Neural cell (in vitro differentiated cells): ENCODE measurements around the gene TPM2. TPM values are rescaled to one million over a fixed set of nuclear protein-coding genes. Genes with fewer than 3 reads are reported as not detected.
A peak's percentile ranks its signal among the peaks of the same experiment; 100 is the strongest.

Source experiments
- H2AFZ ChIP-seq: fragments of 200-600, 300-800 bp; sonication (generic), shearing (Covaris generic); 2 replicates; pipeline ENCODE4 v1.6.0; 2014; ENCODE audit warnings: low read depth, mild to moderate bottlenecking, antibody characterized with exemption, low read length, moderate library complexity
- H3F3A ChIP-seq: fragments of 200-600 bp; shearing (Covaris generic); 2 replicates; pipeline ENCODE4 v1.6.1; 2016; ENCODE audit warnings: mild to moderate bottlenecking, moderate library complexity, mixed read lengths, antibody characterized with exemption, low read length; ENCODE audit not compliant: insufficient read depth, poor library complexity, severe bottlenecking
- H3K27ac ChIP-seq: fragments of 200-600, 300-800 bp; sonication (generic), shearing (Covaris generic); 2 replicates; pipeline ENCODE4 v1.5.1; 2014; ENCODE audit warnings: mild to moderate bottlenecking, low read length, moderate library complexity
- H3K27me3 ChIP-seq: fragments of 300-800, 200-600 bp; sonication (generic), shearing (Covaris generic); 2 replicates; pipeline ENCODE4 v1.6.0; 2014; ENCODE audit warnings: mild to moderate bottlenecking, low read depth, low read length, moderate library complexity; ENCODE audit not compliant: insufficient read depth
- H3K36me3 ChIP-seq: fragments of 300-800, 200-600 bp; sonication (generic), shearing (Covaris generic); 2 replicates; pipeline ENCODE4 v1.5.1; 2014; ENCODE audit warnings: mild to moderate bottlenecking, antibody characterized with exemption, low read length, moderate library complexity; ENCODE audit not compliant: insufficient read depth
- H3K4me2 ChIP-seq: fragments of 300-800, 200-600 bp; sonication (generic), shearing (Covaris generic); 2 replicates; pipeline ENCODE4 v1.6.0; 2014; ENCODE audit warnings: mild to moderate bottlenecking, low read length
- H3K4me3 ChIP-seq: fragments of 300-800, 200-600 bp; sonication (generic), shearing (Covaris generic); 2 replicates; pipeline ENCODE4 v1.5.1; 2014; ENCODE audit warnings: mild to moderate bottlenecking, low read length, moderate library complexity
- H3K79me2 ChIP-seq: fragments of 200-600 bp; shearing (Covaris generic); replicated peaks from 2 replicates; pipeline ENCODE4 v1.6.0; 2014; ENCODE audit warnings: mild to moderate bottlenecking, low read length, moderate library complexity; ENCODE audit not compliant: insufficient read depth
- H3K9ac ChIP-seq: fragments of 300-800, 200-600 bp; sonication (generic), shearing (Covaris generic); 2 replicates; pipeline ENCODE4 v1.6.1; 2016; ENCODE audit warnings: mild to moderate bottlenecking, low read length, mixed read lengths
- H3K9me2 ChIP-seq: fragments of 200-600 bp; shearing (Covaris generic); 2 replicates; pipeline ENCODE4 v1.6.1; 2016; ENCODE audit warnings: mild to moderate bottlenecking, low read length, mixed read lengths; ENCODE audit not compliant: insufficient read depth
- H3K9me3 ChIP-seq: fragments of 200-600, 300-800 bp; sonication (generic), shearing (Covaris generic); 2 replicates; pipeline ENCODE4 v1.6.1; 2016; ENCODE audit warnings: mild to moderate bottlenecking, mixed run types, low read length, moderate library complexity, mixed read lengths
- H4K20me1 ChIP-seq: fragments of 200-600 bp; shearing (Covaris generic); 2 replicates; pipeline ENCODE4 v1.6.1; 2016; ENCODE audit warnings: mild to moderate bottlenecking, mixed run types; ENCODE audit not compliant: insufficient read depth
- EP300 ChIP-seq: fragments of 450-650 bp; conservative IDR thresholded peaks from 2 replicates; pipeline ENCODE4 v1.6.1; 2014; ENCODE audit warnings: antibody characterized with exemption, mild to moderate bottlenecking, moderate library complexity; ENCODE audit not compliant: poor library complexity, severe bottlenecking
- EZH2 ChIP-seq: fragments of 200-600, 300-800 bp; shearing (Covaris generic), sonication (generic); IDR thresholded peaks from 2 replicates; pipeline ENCODE4 v1.6.1; 2014; ENCODE audit warnings: antibody characterized with exemption, low read length, borderline replicate concordance, mild to moderate bottlenecking; ENCODE audit not compliant: insufficient read depth, poor library complexity, severe bottlenecking
- MXI1 ChIP-seq: fragments of 450-650 bp; conservative IDR thresholded peaks from 2 replicates; pipeline ENCODE4 v1.6.1; 2014; ENCODE audit warnings: antibody characterized with exemption, mild to moderate bottlenecking; ENCODE audit not compliant: poor library complexity, severe bottlenecking
- POLR2AphosphoS5 ChIP-seq: IDR thresholded peaks from 2 replicates; pipeline ENCODE4 v1.6.1; 2012
- RAD21 ChIP-seq: fragments of 450-650 bp; conservative IDR thresholded peaks from 2 replicates; pipeline ENCODE4 v1.6.1; 2014; ENCODE audit warnings: antibody characterized with exemption, mild to moderate bottlenecking, moderate library complexity
- SMC3 ChIP-seq: fragments of 450-650 bp; conservative IDR thresholded peaks from 2 replicates; pipeline ENCODE4 v1.6.1; 2014; ENCODE audit warnings: antibody characterized with exemption, mild to moderate bottlenecking, moderate library complexity; ENCODE audit not compliant: poor library complexity
- TAF1 ChIP-seq: IDR thresholded peaks from 2 replicates; pipeline ENCODE4 v1.6.1; 2012; ENCODE audit warnings: low read depth
- polyA plus RNA-seq: library from polyadenylated mRNA; depleted of rRNA; stranded (reverse); fragments of >200 nt; gene quantifications from 2 replicates; pipeline ENCODE4 v1.2.3, GENCODE V29; 2014
- TF ChIP-seq, protein P1 (sequence below): IDR thresholded peaks from 2 replicates; pipeline ENCODE4 v1.6.1; 2012; ENCODE audit warnings: borderline replicate concordance
- TF ChIP-seq, protein P2 (sequence below): fragments of 450-650 bp; IDR thresholded peaks from 2 replicates; pipeline ENCODE4 v1.5.1; 2014; ENCODE audit warnings: antibody characterized with exemption, mild to moderate bottlenecking, moderate library complexity; ENCODE audit not compliant: poor library complexity, severe bottlenecking

Gene TPM2
- polyA plus RNA-seq, 1 donor from 2014 or later = not detected

- H3K36me3 ChIP-seq = no peaks in the 10 kb centered on the region
- no peak overlapping the region for H2AFZ ChIP-seq
- peak; percentile 38 for TF ChIP-seq RAD21
- TF ChIP-seq, protein P1, sequence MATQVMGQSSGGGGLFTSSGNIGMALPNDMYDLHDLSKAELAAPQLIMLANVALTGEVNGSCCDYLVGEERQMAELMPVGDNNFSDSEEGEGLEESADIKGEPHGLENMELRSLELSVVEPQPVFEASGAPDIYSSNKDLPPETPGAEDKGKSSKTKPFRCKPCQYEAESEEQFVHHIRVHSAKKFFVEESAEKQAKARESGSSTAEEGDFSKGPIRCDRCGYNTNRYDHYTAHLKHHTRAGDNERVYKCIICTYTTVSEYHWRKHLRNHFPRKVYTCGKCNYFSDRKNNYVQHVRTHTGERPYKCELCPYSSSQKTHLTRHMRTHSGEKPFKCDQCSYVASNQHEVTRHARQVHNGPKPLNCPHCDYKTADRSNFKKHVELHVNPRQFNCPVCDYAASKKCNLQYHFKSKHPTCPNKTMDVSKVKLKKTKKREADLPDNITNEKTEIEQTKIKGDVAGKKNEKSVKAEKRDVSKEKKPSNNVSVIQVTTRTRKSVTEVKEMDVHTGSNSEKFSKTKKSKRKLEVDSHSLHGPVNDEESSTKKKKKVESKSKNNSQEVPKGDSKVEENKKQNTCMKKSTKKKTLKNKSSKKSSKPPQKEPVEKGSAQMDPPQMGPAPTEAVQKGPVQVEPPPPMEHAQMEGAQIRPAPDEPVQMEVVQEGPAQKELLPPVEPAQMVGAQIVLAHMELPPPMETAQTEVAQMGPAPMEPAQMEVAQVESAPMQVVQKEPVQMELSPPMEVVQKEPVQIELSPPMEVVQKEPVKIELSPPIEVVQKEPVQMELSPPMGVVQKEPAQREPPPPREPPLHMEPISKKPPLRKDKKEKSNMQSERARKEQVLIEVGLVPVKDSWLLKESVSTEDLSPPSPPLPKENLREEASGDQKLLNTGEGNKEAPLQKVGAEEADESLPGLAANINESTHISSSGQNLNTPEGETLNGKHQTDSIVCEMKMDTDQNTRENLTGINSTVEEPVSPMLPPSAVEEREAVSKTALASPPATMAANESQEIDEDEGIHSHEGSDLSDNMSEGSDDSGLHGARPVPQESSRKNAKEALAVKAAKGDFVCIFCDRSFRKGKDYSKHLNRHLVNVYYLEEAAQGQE = no peak
- TF ChIP-seq TAF1 = no peak
- peak; percentile 48 for TF ChIP-seq SMC3
- TF ChIP-seq, protein P2, sequence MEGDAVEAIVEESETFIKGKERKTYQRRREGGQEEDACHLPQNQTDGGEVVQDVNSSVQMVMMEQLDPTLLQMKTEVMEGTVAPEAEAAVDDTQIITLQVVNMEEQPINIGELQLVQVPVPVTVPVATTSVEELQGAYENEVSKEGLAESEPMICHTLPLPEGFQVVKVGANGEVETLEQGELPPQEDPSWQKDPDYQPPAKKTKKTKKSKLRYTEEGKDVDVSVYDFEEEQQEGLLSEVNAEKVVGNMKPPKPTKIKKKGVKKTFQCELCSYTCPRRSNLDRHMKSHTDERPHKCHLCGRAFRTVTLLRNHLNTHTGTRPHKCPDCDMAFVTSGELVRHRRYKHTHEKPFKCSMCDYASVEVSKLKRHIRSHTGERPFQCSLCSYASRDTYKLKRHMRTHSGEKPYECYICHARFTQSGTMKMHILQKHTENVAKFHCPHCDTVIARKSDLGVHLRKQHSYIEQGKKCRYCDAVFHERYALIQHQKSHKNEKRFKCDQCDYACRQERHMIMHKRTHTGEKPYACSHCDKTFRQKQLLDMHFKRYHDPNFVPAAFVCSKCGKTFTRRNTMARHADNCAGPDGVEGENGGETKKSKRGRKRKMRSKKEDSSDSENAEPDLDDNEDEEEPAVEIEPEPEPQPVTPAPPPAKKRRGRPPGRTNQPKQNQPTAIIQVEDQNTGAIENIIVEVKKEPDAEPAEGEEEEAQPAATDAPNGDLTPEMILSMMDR = peak; percentile 79
- no peak for TF ChIP-seq POLR2AphosphoS5
- no peak for TF ChIP-seq MXI1
- TF ChIP-seq EP300 = no peak
- no peak for TF ChIP-seq EZH2
- no peaks in the 10 kb centered on the region for H3K9me2 ChIP-seq
- H3K27me3 ChIP-seq = no peaks in the 10 kb centered on the region
- H3K9me3 ChIP-seq = no peaks in the 10 kb centered on the region
- H3K79me2 ChIP-seq = no peaks in the 10 kb centered on the region
- H3K9ac ChIP-seq = no peak overlapping the region
- no peaks in the 10 kb centered on the region for H4K20me1 ChIP-seq
- H3K4me2 ChIP-seq = no peak overlapping the region
- H3K27ac ChIP-seq = no peak overlapping the region
- H3F3A ChIP-seq = no peaks in the 10 kb centered on the region
- no peak overlapping the region for H3K4me3 ChIP-seq
Observed at GRCh38 chr9:35696520-35697215, 6.9 kb upstream of the TPM2 start.

- no peak for TF ChIP-seq EZH2
- no peak for TF ChIP-seq RAD21
- TF ChIP-seq, protein P2 = no peak
- no peak for TF ChIP-seq MXI1
- TF ChIP-seq, protein P1 = no peak
- no peak for TF ChIP-seq TAF1
- TF ChIP-seq SMC3 = no peak
- no peak for TF ChIP-seq EP300
- no peak for TF ChIP-seq POLR2AphosphoS5
- H2AFZ ChIP-seq = no peak overlapping the region
- no peaks in the 10 kb centered on the region for H3K36me3 ChIP-seq
- H3K27ac ChIP-seq = no peak overlapping the region
- no peak overlapping the region for H3K4me3 ChIP-seq
- H4K20me1 ChIP-seq = no peaks in the 10 kb centered on the region
- no peaks in the 10 kb centered on the region for H3K9me2 ChIP-seq
- no peak overlapping the region for H3K4me2 ChIP-seq
- no peaks in the 10 kb centered on the region for H3F3A ChIP-seq
- H3K9me3 ChIP-seq = no peaks in the 10 kb centered on the region
- no peak overlapping the region for H3K9ac ChIP-seq
- H3K27me3 ChIP-seq = peaks cover 6% of the 10 kb centered on the region
- no peaks in the 10 kb centered on the region for H3K79me2 ChIP-seq
Observed at GRCh38 chr9:35695943-35696401, 6.2 kb upstream of the TPM2 start.
